Activated B cell treated with CpG ODN at 0.5 μM for 24 hours (primary cell): ENCODE results near the gene RINT1. TPM values are rescaled to one million over a fixed set of nuclear protein-coding genes. Genes with fewer than 3 reads are reported as not detected.

Source experiments
- ATAC-seq: fragments of 200-7000 bp; cut with Tn5 transposase; one replicate; pipeline ENCODE4 v1.10.0; 2021; ENCODE audit warnings: low read depth, mild to moderate bottlenecking, moderate library complexity
- CTCF ChIA-PET: fragments of 350-600 bp; sonication (Branson Sonifier 250); formaldehyde crosslinking; loops from one replicate; lab custom pipeline; 2021; ENCODE audit warnings: antibody characterized with exemption; lab: Charles Lee
- POLR2A ChIA-PET: fragments of 350-600 bp; sonication (Branson Sonifier 250); formaldehyde crosslinking; loops from one replicate; lab custom pipeline; 2021; ENCODE audit warnings: antibody characterized with exemption; lab: Charles Lee
- DNase-seq: peaks from one replicate; pipeline ENCODE4 v3.0.0; 2022
- H3K27ac Mint-ChIP-seq: one replicate; pipeline ENCODE4 v1.8.0; 2020; ENCODE audit warnings: mixed read lengths
- H3K27me3 Mint-ChIP-seq: one replicate; pipeline ENCODE4 v1.8.0; 2021; ENCODE audit warnings: mixed read lengths
- H3K36me3 Mint-ChIP-seq: one replicate; pipeline ENCODE4 v1.8.0; 2021; ENCODE audit warnings: low read depth, mixed read lengths
- H3K4me1 Mint-ChIP-seq: one replicate; pipeline ENCODE4 v1.8.0; 2021; ENCODE audit warnings: mixed read lengths
- H3K4me3 Mint-ChIP-seq: one replicate; pipeline ENCODE4 v1.8.0; 2020; ENCODE audit warnings: mild to moderate bottlenecking, mixed read lengths
- H3K9me3 Mint-ChIP-seq: one replicate; pipeline ENCODE4 v1.8.0; 2020; ENCODE audit warnings: mixed read lengths
- CTCF ChIP-seq: fragments of 200-600 bp; IDR thresholded peaks from one replicate; pipeline ENCODE4 v1.8.0; 2022; ENCODE audit warnings: antibody characterized with exemption, mild to moderate bottlenecking
- intact Hi-C: fragments of 100-400 bp; cut with micrococcal nuclease; formaldehyde crosslinking; loops from one replicate; pipeline ENCODE4 v1.15.1; 2024
- total RNA-seq: library from RNA; stranded (reverse); gene quantifications from 2 replicates; pipeline ENCODE4 v1.2.3, GENCODE V29; 2022

Gene RINT1
- total RNA-seq, 1 donor from 2014 or later: 35.5 TPM

GRCh38 chr7:105493923-105494315 lies 38.1 kb upstream of the RINT1 start:
- Mint-ChIP-seq H3K36me3 (peaks cover 5% of the 10 kb centered on the region), H3K27me3 (no peaks in the 10 kb centered on the region), H3K27ac (no peak overlapping the region), H3K9me3 (no peaks in the 10 kb centered on the region), H3K4me3 (no peak overlapping the region), H3K4me1 (no peaks in the 10 kb centered on the region)
- DNase-seq: no peak
- POLR2A ChIA-PET: interaction anchor here (0.6 kb wide), 1 partner anchor 11 kb away, joined by 5 read pairs; no protein-coding TSS in a partner anchor
- intact Hi-C loops: no loop called here
- no peak for ATAC-seq
- no peak for TF ChIP-seq CTCF
- CTCF ChIA-PET: no interaction called here

- Mint-ChIP-seq H3K9me3 (no peaks in the 10 kb centered on the region), H3K36me3 (peaks cover 18% of the 10 kb centered on the region), H3K4me1 (no peaks in the 10 kb centered on the region), H3K4me3 (no peak overlapping the region), H3K27me3 (no peaks in the 10 kb centered on the region), H3K27ac (no peak overlapping the region)
- ChIA-PET CTCF (no interaction called here), POLR2A (no interaction called here)
- DNase-seq (no peak), ATAC-seq (no peak)
- intact Hi-C loops: no loop called here
- no peak for TF ChIP-seq CTCF
These were observed 35.5 kb upstream of the RINT1 start for GRCh38 chr7:105496521-105496920.

- H3K27ac Mint-ChIP-seq: no peak overlapping the region
- no peaks in the 10 kb centered on the region for H3K4me1 Mint-ChIP-seq
- H3K36me3 Mint-ChIP-seq: peaks cover 21% of the 10 kb centered on the region
- no peaks in the 10 kb centered on the region for H3K9me3 Mint-ChIP-seq
- H3K4me3 Mint-ChIP-seq: no peak overlapping the region
- TF ChIP-seq CTCF: no peak
- no peak for DNase-seq
- no peaks in the 10 kb centered on the region for H3K27me3 Mint-ChIP-seq
- CTCF ChIA-PET: no interaction called here
- POLR2A ChIA-PET: no interaction called here
- intact Hi-C loops: no loop called here
- no peak for ATAC-seq
These were observed 35.0 kb upstream of the RINT1 start for GRCh38 chr7:105497016-105497415.

- H3K4me3 Mint-ChIP-seq: no peak overlapping the region
- ChIA-PET CTCF (no interaction called here), POLR2A (no interaction called here)
- peaks cover 49% of the 10 kb centered on the region for H3K36me3 Mint-ChIP-seq
- intact Hi-C loops: no loop called here
- H3K4me1 Mint-ChIP-seq: no peaks in the 10 kb centered on the region
- H3K27me3 Mint-ChIP-seq: no peaks in the 10 kb centered on the region
- no peak for TF ChIP-seq CTCF
- H3K27ac Mint-ChIP-seq: no peak overlapping the region
- ATAC-seq (no peak), DNase-seq (no peak)
- H3K9me3 Mint-ChIP-seq: no peaks in the 10 kb centered on the region
These were observed 29.8 kb upstream of the RINT1 start for GRCh38 chr7:105502173-105502572.

- H3K27ac Mint-ChIP-seq: no peak overlapping the region
- H3K4me3 Mint-ChIP-seq: no peak overlapping the region
- ChIA-PET CTCF (no interaction called here), POLR2A (no interaction called here)
- H3K36me3 Mint-ChIP-seq: peaks cover 10% of the 10 kb centered on the region
- H3K4me1 Mint-ChIP-seq: no peaks in the 10 kb centered on the region
- ATAC-seq: no peak
- H3K9me3 Mint-ChIP-seq: no peaks in the 10 kb centered on the region
- intact Hi-C loops: no loop called here
- no peak for DNase-seq
- no peak for TF ChIP-seq CTCF
- H3K27me3 Mint-ChIP-seq: no peaks in the 10 kb centered on the region
These were observed 19.6 kb upstream of the RINT1 start for GRCh38 chr7:105512415-105512814.
